ENCODE results near the gene LOXL3. TPM values are rescaled to one million over a fixed set of nuclear protein-coding genes. Genes with fewer than 3 reads are reported as not detected.

LOXL3 gene
- total RNA-seq, 1 experiment from 2014 or later, result 4.1 TPM

DNA sequence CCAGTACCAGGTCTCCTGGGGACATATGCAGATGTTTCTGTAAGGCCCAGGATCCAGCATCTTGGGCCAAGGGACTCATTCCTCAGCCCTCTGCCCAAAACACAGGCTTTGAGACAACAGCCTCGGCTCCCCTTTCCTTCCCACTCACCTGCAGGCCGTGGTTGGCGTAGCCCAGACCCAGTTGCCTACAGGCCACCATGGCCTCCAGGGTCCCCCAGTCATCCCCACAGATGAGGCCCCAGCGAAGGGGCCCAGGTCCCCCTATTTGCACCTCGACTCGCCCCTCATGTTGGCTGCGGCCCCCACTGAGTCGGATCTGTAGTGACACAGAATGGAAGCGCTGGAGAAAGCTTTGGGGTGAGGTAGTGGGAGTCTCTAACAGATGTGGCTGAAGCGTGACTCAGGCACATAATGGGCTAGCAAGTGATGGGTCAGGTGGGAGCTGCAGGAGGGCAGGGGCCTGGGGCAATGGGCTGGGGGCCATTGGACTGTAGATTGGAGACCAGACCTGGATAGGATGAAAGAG is 18.2 kb downstream of the LOXL3 start:
- Histone ChIP-seq H3K36me3 (ENCODE audit: control insufficient read depth in 1 of 2, insufficient read depth in 2 of 2, low read length in 2 of 2) (no peaks in the 10 kb centered on the region; a peak in 1 of 4 replicates), H3K79me2 (ENCODE audit: insufficient read depth, low read length) (peaks cover 4% of the 10 kb centered on the region; the same call in 1 of the 2 replicates), H3K27me3 (ENCODE audit: insufficient read depth, low read length) (no peaks in the 10 kb centered on the region), H2AFZ (ENCODE audit: low read depth, low read length, poor library complexity, severe bottlenecking) (no peak overlapping the region), H3K4me3 (replicated peaks in 1 of 2; ENCODE audit: low read depth in 1 of 2, low read length in 2 of 2) (no peak overlapping the region), H3K4me2 (ENCODE audit: low read length) (no peak overlapping the region), H3K4me1 (ENCODE audit: control insufficient read depth in 1 of 2, insufficient read depth in 2 of 2, low read length in 2 of 2) (peaks cover 6 to 10% of the 10 kb centered on the region in 2 experiments), H3K9ac (ENCODE audit: low read length) (no peak overlapping the region), H4K20me1 (ENCODE audit: insufficient read depth) (no peaks in the 10 kb centered on the region), H3K27ac (ENCODE audit: low read depth, low read length) (no peak overlapping the region), H3K9me3 (ENCODE audit: control insufficient read depth in 1 of 2, insufficient read depth in 1 of 2, low read depth in 1 of 2, low read length in 2 of 2) (no peaks in the 10 kb centered on the region), H3K9me2 (ENCODE audit: insufficient read depth) (no peaks in the 10 kb centered on the region)
- no peak for TF ChIP-seq EGR1 (IDR thresholded peaks at IDR 0.05; ENCODE audit: low read depth)
- TF ChIP-seq EZH2 (IDR thresholded peaks at IDR 0.05), result no peak
- TF ChIP-seq REST (IDR thresholded peaks at IDR 0.05; ENCODE audit: low read depth), result no peak
- TF ChIP-seq POLR2AphosphoS5 (IDR thresholded peaks at IDR 0.05; ENCODE audit: low read depth, low read length), result no peak
- TF ChIP-seq, protein P1, sequence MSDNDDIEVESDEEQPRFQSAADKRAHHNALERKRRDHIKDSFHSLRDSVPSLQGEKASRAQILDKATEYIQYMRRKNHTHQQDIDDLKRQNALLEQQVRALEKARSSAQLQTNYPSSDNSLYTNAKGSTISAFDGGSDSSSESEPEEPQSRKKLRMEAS (IDR thresholded peaks at IDR 0.05), result no peak
- no peak for TF ChIP-seq POLR2A (IDR thresholded peaks at IDR 0.05; ENCODE audit: borderline replicate concordance, extremely low read depth, insufficient read depth, insufficient read length)
- TF ChIP-seq ZFX (IDR thresholded peaks at IDR 0.05), result no peak
- TF ChIP-seq RAD21 (IDR thresholded peaks at IDR 0.05; ENCODE audit: low read depth), result no peak
- TF ChIP-seq ZNF274 (IDR thresholded peaks at IDR 0.05; ENCODE audit: low read depth, low read length), result no peak
- no peak for TF ChIP-seq JUND (IDR thresholded peaks at IDR 0.05)
- TF ChIP-seq TCF7L2 (IDR thresholded peaks at IDR 0.05; ENCODE audit: borderline replicate concordance, extremely low read depth, insufficient read depth, insufficient read length), result no peak
- TF ChIP-seq ZBTB33 (IDR thresholded peaks at IDR 0.05; ENCODE audit: extremely low read depth, insufficient replicate concordance, low read length), result no peak
- intact Hi-C loops (cut with micrococcal nuclease), result no loop called here
- RAD21 ChIA-PET (ENCODE audit: low non-redundant PET in 1 of 2, low total read pairs in 2 of 2, uncharacterized antibody in 2 of 2, unreplicated experiment in 2 of 2), result no interaction called here
- POLR2A ChIA-PET, result no interaction called here
- no TSS peak for BruUV-seq (replicated peaks)
- CTCF ChIA-PET, result no interaction called here
- no peak for DNase-seq (ENCODE audit: low read depth, low spot score)
- no peak for ATAC-seq
